ENCODE data around the gene NECTIN1.

The NECTIN1 gene

GRCh38 chr11:119661226-119661625, 67.8 kb downstream of the NECTIN1 start:
- no peak overlapping the region for H2AFZ ChIP-seq (ENCODE audit: low read depth, low read length)
- no peaks in the 10 kb centered on the region for H3K27me3 ChIP-seq (ENCODE audit: low read depth, low read length)
- no peak overlapping the region for H3K4me2 ChIP-seq (ENCODE audit: low read length)
- no peak for TF ChIP-seq CTCF (IDR thresholded peaks at IDR 0.05; ENCODE audit: low read depth, low read length)
- no peak for TF ChIP-seq EZH2phosphoT487 (IDR thresholded peaks at IDR 0.05; ENCODE audit: low read depth)
- H3K27ac ChIP-seq (ENCODE audit: low read length) = no peak overlapping the region
- peaks cover 30% of the 10 kb centered on the region for H3K36me3 ChIP-seq (replicated peaks; ENCODE audit: low read depth, low read length)
- no peaks in the 10 kb centered on the region for H4K20me1 ChIP-seq (ENCODE audit: insufficient read depth, low read length)
- H3K4me1 ChIP-seq (ENCODE audit: low read length) = no peaks in the 10 kb centered on the region
- H3K9me3 ChIP-seq (ENCODE audit: insufficient read depth, low read length) = no peaks in the 10 kb centered on the region
- H3K9ac ChIP-seq (ENCODE audit: low read length) = no peak overlapping the region
- H3K79me2 ChIP-seq (ENCODE audit: low read length) = no peaks in the 10 kb centered on the region
- H3K4me3 ChIP-seq (ENCODE audit: low read length) = no peak overlapping the region

- no peak for TF ChIP-seq CTCF (IDR thresholded peaks at IDR 0.05; ENCODE audit: low read depth, low read length)
- TF ChIP-seq EZH2phosphoT487 (IDR thresholded peaks at IDR 0.05; ENCODE audit: low read depth) = no peak
- no peak overlapping the region for H2AFZ ChIP-seq (ENCODE audit: low read depth, low read length)
- H3K4me3 ChIP-seq (ENCODE audit: low read length) = no peak overlapping the region
- no peaks in the 10 kb centered on the region for H3K27me3 ChIP-seq (ENCODE audit: low read depth, low read length)
- H3K4me1 ChIP-seq (ENCODE audit: low read length) = no peaks in the 10 kb centered on the region
- no peaks in the 10 kb centered on the region for H4K20me1 ChIP-seq (ENCODE audit: insufficient read depth, low read length)
- H3K4me2 ChIP-seq (ENCODE audit: low read length) = no peak overlapping the region
- peaks cover 20% of the 10 kb centered on the region for H3K36me3 ChIP-seq (replicated peaks; ENCODE audit: low read depth, low read length)
- no peak overlapping the region for H3K27ac ChIP-seq (ENCODE audit: low read length)
- no peak overlapping the region for H3K9ac ChIP-seq (ENCODE audit: low read length)
- H3K79me2 ChIP-seq (ENCODE audit: low read length) = no peaks in the 10 kb centered on the region
- no peaks in the 10 kb centered on the region for H3K9me3 ChIP-seq (ENCODE audit: insufficient read depth, low read length)
Measured at GRCh38 chr11:119659971-119660723, 68.9 kb downstream of the NECTIN1 start.

- no peak overlapping the region for H3K4me2 ChIP-seq (ENCODE audit: low read length)
- no peaks in the 10 kb centered on the region for H3K9me3 ChIP-seq (ENCODE audit: insufficient read depth, low read length)
- no peak overlapping the region for H3K27ac ChIP-seq (ENCODE audit: low read length)
- no peaks in the 10 kb centered on the region for H3K36me3 ChIP-seq (replicated peaks; ENCODE audit: low read depth, low read length)
- H2AFZ ChIP-seq (ENCODE audit: low read depth, low read length) = no peak overlapping the region
- peaks cover 3% of the 10 kb centered on the region for H3K27me3 ChIP-seq (ENCODE audit: low read depth, low read length)
- H3K4me3 ChIP-seq (ENCODE audit: low read length) = no peak overlapping the region
- H3K9ac ChIP-seq (ENCODE audit: low read length) = no peak overlapping the region
- H3K4me1 ChIP-seq (ENCODE audit: low read length) = no peaks in the 10 kb centered on the region
- no peaks in the 10 kb centered on the region for H3K79me2 ChIP-seq (ENCODE audit: low read length)
- H4K20me1 ChIP-seq (ENCODE audit: insufficient read depth, low read length) = no peaks in the 10 kb centered on the region
- TF ChIP-seq EZH2phosphoT487 (IDR thresholded peaks at IDR 0.05; ENCODE audit: low read depth) (no peak), CTCF (IDR thresholded peaks at IDR 0.05; ENCODE audit: low read depth, low read length) (no peak)
Measured at GRCh38 chr11:119652907-119653659, 75.9 kb downstream of the NECTIN1 start.

- H3K27me3 ChIP-seq (ENCODE audit: low read depth, low read length) = peaks cover 3% of the 10 kb centered on the region
- no peak overlapping the region for H3K4me3 ChIP-seq (ENCODE audit: low read length)
- no peak overlapping the region for H2AFZ ChIP-seq (ENCODE audit: low read depth, low read length)
- H3K36me3 ChIP-seq (replicated peaks; ENCODE audit: low read depth, low read length) = no peaks in the 10 kb centered on the region
- H3K9ac ChIP-seq (ENCODE audit: low read length) = no peak overlapping the region
- H3K79me2 ChIP-seq (ENCODE audit: low read length) = no peaks in the 10 kb centered on the region
- no peak for TF ChIP-seq CTCF (IDR thresholded peaks at IDR 0.05; ENCODE audit: low read depth, low read length)
- TF ChIP-seq EZH2phosphoT487 (IDR thresholded peaks at IDR 0.05; ENCODE audit: low read depth) = no peak
- no peaks in the 10 kb centered on the region for H3K9me3 ChIP-seq (ENCODE audit: insufficient read depth, low read length)
- no peak overlapping the region for H3K27ac ChIP-seq (ENCODE audit: low read length)
- H4K20me1 ChIP-seq (ENCODE audit: insufficient read depth, low read length) = no peaks in the 10 kb centered on the region
- H3K4me2 ChIP-seq (ENCODE audit: low read length) = no peak overlapping the region
- H3K4me1 ChIP-seq (ENCODE audit: low read length) = no peaks in the 10 kb centered on the region
Measured at GRCh38 chr11:119651802-119652584, 77.0 kb downstream of the NECTIN1 start.
